ENCODE data around the gene PSMD9.
"Not testable (repeated sequence)": the region's sequence is repeated elsewhere in the genome, so short reads cannot be mapped to it uniquely, and the experiment has no call there.

PSMD9 gene

DNA sequence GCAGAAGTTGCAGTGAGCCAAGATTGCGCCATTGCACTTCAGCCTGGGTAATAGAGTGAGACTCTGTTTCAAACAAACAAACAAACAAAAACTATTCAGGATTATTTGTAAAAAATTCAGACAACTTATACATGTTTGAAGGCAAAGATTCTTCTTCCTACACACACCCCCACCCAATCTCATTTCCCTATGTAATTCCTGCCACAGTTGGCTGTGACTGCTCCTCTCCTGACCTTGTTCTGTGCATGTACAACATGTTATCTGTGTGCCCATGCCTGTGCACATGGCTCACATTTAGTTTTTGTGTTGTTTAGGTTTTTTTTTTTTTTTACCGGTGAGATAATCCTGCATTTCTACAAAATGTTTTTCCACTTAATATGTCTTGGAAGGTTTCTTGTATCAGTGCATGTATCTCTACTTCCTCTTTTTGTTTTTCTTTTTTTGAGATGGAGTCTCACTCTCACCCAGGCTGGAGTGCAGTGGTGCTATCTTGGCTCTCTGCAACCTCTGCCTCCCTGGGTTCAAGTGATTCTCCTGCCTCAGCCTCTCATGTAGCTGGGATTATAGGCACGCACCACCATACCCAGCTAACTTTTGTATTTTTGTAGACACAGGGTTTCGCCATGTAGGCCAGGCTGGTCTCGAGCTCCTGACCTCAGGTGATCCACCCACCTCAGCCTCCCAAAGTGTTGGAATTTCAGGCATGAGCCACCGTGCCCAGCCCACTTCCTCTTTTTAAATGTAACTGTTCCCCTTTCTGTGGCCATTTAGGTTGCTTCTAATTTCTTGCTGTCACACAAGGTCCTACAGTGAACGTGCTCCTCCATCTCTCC is 38.5 kb downstream of the PSMD9 start:
- DNase-seq: no peak

GRCh38 chr12:121927813-121928212 is 39.2 kb downstream of the PSMD9 start:
- DNase-seq: no peak

DNA sequence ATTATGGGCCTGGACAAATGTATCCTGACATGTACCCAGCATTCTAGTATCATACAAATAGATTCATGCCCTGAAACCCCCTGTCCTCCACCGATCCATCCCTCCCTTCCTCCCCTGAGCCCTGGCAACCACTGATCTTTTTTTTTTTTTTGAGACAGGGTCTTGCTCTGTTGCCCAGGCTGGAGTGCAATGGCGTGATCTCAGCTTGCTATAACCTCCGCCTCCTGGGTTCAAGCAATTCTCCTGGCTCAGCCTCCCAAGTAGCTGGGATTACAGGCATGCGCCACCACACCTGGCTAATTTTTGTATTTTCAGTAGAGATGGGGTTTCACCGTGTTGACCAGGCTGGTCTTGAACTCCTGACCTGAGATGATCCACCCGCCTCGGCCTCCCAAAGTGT is 41.0 kb downstream of the PSMD9 start:
- DNase-seq: not testable (repeated sequence)

- DNase-seq: no peak
These were observed 42.3 kb downstream of the PSMD9 start for GRCh38 chr12:121930862-121931261.

DNA sequence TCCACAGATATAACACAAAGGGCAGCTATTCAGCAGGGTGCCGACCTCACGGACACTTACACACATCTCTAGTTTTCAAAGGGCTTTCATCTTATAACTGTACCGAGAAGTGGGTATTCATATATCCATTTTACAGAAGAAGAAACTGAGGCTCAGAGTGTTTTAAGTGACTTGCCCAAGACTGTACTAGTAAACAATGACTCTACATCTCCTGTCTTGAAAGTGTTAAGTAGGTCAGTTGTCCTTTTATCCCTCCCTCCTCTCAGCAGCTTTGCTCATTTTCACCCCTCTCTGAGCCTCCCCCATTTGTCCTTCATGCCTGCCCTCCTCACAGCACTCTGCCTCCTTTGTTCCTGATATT is 43.6 kb downstream of the PSMD9 start:
- no peak for DNase-seq

DNA sequence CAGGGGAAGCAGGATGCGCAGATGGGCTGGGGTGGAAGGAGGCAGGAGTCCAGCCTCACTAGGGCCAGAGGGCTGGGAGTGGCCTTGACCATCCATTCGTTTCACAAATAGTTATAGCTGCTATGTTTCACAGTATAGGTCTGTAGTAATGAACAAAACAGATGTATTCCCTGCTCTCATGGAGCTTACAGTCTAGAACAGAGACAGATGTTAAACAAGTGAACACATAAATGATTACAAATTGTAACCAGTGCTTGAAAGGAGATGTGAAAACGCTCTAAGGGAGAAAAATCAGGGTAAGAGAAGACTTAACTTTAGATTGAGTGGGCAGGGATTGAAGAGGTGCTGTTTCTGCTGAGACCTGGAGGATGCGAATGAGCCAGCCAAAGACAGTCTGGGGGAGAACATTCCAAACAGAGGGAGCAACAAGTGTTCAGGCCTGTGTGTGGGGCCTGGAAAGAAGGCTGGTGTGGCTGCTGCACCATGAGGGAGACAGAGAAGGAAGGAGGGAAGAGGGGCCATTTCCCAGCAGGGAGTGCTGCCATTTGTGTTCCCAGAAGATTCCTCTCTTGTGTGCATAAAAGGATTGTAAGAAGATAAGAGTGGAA is 44.4 kb downstream of the PSMD9 start:
- DNase-seq: no peak

DNA sequence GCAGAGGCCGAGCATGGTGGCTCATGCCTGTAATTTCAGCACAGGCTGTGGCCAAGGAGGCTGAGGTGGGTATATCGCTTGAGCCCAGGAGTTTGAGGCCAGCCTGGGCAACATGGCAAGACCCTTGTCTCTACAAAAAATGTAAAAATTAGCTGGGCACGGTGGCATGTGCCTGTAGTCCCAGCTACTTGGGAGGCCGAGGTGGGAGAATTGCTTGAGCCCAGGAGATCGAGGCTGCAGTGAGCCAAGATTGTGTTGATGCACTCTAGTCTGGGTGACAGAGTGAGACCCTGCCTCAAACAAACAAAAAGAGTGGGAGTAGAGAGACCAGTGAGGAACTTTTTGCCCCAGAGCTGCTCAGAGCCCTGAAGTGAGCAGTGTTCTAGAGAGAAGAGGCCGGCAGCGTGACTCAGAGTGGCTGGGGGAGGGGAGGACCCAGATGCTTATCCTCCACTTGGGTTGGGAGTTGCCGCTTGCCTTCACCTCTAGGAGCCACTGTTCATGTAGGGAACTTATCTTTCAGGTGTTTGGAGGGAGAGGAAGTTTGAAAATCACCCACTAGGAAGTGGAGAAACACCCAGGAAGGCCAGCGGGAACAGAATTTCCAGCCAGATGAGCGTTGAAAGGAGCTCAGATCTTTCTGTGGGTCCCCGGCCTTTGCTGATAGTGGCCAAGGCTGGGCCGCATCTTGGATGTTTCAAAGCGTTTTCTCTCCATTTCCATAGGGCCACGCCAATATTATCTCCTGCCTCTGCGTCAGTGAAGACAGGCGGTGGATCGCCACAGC is 45.1 kb downstream of the PSMD9 start:
- no peak for DNase-seq

DNA sequence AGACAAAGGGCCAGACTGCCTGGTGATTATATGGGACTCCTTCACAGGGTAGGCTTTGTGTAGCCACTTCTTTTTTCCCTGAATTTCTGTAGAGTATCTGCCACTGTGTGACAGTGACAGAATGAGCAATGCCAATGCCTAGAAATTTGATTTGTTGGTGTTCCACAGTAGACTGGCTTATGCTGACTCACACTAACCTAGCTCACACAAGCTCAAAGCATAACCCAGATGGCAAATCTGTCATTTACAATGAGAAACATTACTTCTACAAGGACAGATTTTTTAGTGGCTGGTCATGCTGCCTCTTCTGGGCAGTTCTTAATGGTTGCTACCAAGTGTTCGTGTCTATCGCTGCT is 45.7 kb downstream of the PSMD9 start:
- no peak for DNase-seq

GRCh38 chr12:121937654-121938053 is 49.1 kb downstream of the PSMD9 start:
- DNase-seq: no peak

DNA sequence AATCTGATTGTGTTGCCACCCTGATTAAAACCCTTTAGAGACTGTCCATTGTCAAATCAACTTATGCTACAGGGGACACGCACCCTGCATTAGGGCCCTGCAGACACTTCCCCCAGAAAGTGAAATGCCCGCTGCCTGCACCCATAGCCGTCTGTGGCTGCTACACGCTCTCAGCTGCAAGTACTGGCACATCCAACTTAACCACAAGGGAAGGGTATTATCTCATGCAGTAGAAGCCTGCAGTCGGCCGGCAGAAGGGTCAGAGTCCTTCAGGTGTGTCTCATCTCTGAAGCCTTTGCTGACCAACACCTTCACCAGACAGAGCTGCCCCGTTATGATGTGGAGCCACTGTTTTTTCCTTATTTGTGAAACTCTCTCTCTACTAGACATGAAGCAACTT is 50.6 kb downstream of the PSMD9 start:
- DNase-seq: no peak

GRCh38 chr12:121939992-121940766 is 51.6 kb downstream of the PSMD9 start:
- no peak for DNase-seq

DNA sequence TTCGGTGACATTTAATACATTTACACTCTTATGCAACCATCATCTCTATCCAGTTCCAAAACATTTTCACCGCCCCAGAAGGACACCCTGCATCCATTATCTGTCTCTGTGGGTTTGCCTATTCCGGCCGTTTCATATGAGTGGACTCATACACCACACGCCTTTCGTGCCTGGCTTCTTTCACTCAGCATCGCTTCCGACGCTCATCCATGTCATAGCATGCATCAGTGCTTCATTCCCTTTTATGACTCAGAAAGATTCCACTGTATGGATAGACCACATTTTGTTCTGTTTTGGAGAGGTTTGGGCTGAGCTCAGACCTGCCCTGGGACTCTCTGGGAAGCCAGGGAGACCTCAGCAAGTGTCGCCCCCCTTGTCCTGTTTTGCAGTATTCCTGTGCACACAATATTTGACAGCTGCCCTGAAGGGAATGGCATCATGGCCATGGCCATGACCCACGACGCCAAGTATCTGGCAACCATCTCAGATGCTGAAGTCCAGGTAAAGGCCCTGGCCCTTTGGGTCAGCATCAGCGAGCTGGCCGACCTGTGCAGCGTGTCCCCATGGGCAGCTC is 53.6 kb downstream of the PSMD9 start:
- DNase-seq: no peak

GRCh38 chr12:121943926-121944325 is 55.3 kb downstream of the PSMD9 start:
- DNase-seq: no peak

GRCh38 chr12:121946313-121947025 is 57.9 kb downstream of the PSMD9 start:
- DNase-seq: no peak

GRCh38 chr12:121947981-121948380 is 59.4 kb downstream of the PSMD9 start:
- DNase-seq: no peak

- peak; percentile 77 for DNase-seq
These were observed 61.2 kb downstream of the PSMD9 start for GRCh38 chr12:121949648-121950397.

DNA sequence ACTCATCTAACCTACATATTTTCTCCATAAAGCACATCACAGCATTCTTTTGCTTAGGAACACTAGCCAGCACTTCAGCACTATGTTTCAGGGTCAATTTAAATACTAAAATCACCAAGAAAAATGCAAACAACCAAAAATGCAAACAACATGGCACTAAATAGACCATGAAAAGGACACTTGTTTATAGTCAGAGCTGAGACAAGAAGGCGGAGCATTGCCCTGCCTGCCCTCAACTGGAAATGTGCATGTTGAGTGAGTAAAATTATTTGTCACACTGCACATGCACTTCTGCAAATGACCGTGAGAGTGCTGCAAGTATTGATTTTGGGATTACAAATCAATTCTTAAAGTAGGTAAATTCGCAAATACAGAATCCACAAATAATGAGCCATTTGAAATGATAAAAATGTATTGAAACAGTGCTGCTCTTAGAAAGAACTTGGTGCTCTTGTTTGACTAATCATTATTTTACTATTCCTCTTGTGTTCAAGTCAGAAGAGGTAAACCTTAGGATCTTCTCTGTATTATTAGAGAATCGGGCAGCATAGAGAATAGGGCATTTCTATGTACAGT is 64.6 kb downstream of the PSMD9 start:
- DNase-seq: no peak

GRCh38 chr12:121953695-121954094 is 65.1 kb downstream of the PSMD9 start:
- no peak for DNase-seq

DNA sequence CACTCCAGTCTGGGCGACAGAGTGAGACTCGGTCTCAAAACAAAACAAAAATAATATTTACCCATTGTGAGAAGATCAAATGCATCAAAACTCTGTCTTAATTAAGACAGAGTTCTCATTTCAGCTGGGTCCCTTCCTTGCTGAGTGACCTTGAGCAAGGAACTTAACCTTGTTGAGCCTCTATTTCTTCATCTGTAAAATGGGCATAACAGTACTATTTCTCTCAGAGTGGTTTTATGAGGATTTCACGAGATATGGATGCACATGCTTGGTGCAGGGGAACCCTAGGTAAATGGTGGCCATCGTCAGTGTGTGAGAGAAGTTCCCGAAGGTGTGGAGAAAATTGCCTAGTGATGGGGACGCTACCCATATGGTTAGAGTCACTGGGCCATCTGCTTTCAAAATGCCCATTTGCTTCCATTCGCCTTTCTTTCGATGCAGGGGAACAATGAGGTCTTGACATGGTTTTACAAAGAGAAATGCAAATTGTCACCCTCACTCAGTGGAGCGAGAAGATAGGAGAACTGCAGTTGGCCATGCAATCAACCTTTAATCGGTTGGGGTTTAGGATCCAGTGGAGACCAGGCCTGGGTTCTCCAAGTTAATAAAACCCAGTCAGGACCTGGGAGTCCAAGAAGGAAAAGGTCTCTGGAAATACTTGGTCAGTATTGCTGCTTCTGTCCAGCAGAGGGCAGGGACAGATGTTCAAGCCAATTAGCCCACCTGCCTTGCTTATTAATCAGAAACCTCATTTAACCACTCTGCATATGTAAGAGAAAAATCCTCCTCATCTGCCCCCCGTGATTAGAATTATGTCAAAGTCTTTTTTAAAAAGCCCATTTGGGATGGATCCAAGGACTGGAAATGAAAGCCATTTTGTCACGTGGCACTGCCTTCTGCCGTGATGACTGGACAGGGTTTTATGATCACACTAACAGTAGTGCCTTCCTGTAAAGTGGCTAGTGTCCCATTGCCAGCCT is 67.0 kb downstream of the PSMD9 start:
- no peak for DNase-seq
